Panc1 (cell line): ENCODE data around the gene TRERF1. TPM values are rescaled to one million over a fixed set of nuclear protein-coding genes. Genes with fewer than 3 reads are reported as not detected.
A peak's percentile ranks its signal among the peaks of the same experiment; 100 is the strongest.

Experiments used
- ATAC-seq: fragments of 200-7000 bp; cut with Tn5 transposase; 2 replicates; pipeline ENCODE4 v1.9.1; 2020; ENCODE audit warnings: mild to moderate bottlenecking, moderate library complexity
- BruUV-seq: library from RNA; stranded (reverse); fragments of 400-500 nt; replicated peaks from 2 replicates; lab custom pipeline; 2021; lab: Mats Ljungman, UMichigan
- CTCF ChIA-PET: fragments of 300-600 bp; sonication (Branson Sonifier 250); formaldehyde crosslinking; loops from one replicate; lab custom pipeline; 2022; ENCODE audit warnings: antibody characterized with exemption; lab: Charles Lee
- POLR2A ChIA-PET: fragments of 300-600 bp; sonication (Branson Sonifier 250); formaldehyde crosslinking; loops from one replicate; lab custom pipeline; 2022; ENCODE audit warnings: antibody characterized with exemption; lab: Charles Lee
- DNase-seq: peaks from one replicate; pipeline ENCODE4 v3.0.0-alpha.2; 2010; ENCODE audit warnings: low read depth, low spot score
- H3K27ac ChIP-seq: 2 replicates; pipeline ENCODE4 v1.5.1; 2011; ENCODE audit warnings: mild to moderate bottlenecking, low read length, inconsistent platforms
- H3K27me3 ChIP-seq: fragments of 200-500 bp; sonication (Bioruptor generic); 2 replicates; pipeline ENCODE4 v1.6.0; 2014; ENCODE audit warnings: low read length, inconsistent platforms; ENCODE audit not compliant: control insufficient read depth, insufficient read depth
- H3K36me3 ChIP-seq: fragments of 200-500 bp; sonication (Bioruptor generic); 2 replicates; pipeline ENCODE4 v1.5.1; 2014; ENCODE audit warnings: inconsistent platforms, mild to moderate bottlenecking, low read length, moderate library complexity; ENCODE audit not compliant: control insufficient read depth, insufficient read depth
- H3K4me1 ChIP-seq: 2 replicates; pipeline ENCODE4 v1.5.1; 2011; ENCODE audit warnings: inconsistent platforms, mild to moderate bottlenecking, low read length, moderate library complexity; ENCODE audit not compliant: control insufficient read depth, insufficient read depth
- H3K4me3 ChIP-seq, 2 experiments: 2 replicates each; pipeline ENCODE4 v1.5.1; 2011 to 2012; ENCODE audit warnings: low read depth in 2 of 2, low read length in 2 of 2, mild to moderate bottlenecking in 2 of 2, inconsistent platforms in 1 of 2, moderate library complexity in 1 of 2
- H3K9me3 ChIP-seq: fragments of 200-500 bp; sonication (Bioruptor generic); 2 replicates; pipeline ENCODE4 v1.5.1; 2014; ENCODE audit warnings: low read depth, mild to moderate bottlenecking, inconsistent platforms, low read length, moderate library complexity; ENCODE audit not compliant: control insufficient read depth, insufficient read depth
- POLR2AphosphoS5 ChIP-seq: IDR thresholded peaks from 2 replicates; pipeline ENCODE4 v1.6.1; 2012; ENCODE audit warnings: mild to moderate bottlenecking, low read depth, low read length, moderate library complexity
- SIN3A ChIP-seq: IDR thresholded peaks from 2 replicates; pipeline ENCODE4 v1.6.1; 2012; ENCODE audit warnings: low read depth, mild to moderate bottlenecking, low read length, moderate library complexity, borderline replicate concordance; ENCODE audit not compliant: insufficient read depth
- TCF7L2 ChIP-seq: IDR thresholded peaks from 2 replicates; pipeline ENCODE4 v1.6.1; 2011; ENCODE audit warnings: mild to moderate bottlenecking, low read depth, low read length, inconsistent platforms
- in situ Hi-C: cut with HindIII; loops from 2 replicates; pipeline ENCODE4 v1.10.0; 2016; ENCODE audit warnings: low sequenced_read_pairs, low pct_unique_long_range_greater_than_20kb
- intact Hi-C: fragments of 100-400 bp; cut with micrococcal nuclease; formaldehyde crosslinking; loops from one replicate; pipeline ENCODE4 v1.10.0; 2022; ENCODE audit not compliant: unreplicated experiment
- total RNA-seq: library from RNA; stranded (reverse); gene quantifications from one replicate; pipeline ENCODE4 v1.2.1, GENCODE V29; 2021; ENCODE audit not compliant: unreplicated experiment
- TF ChIP-seq, protein P1 (sequence below): fragments of 450-650 bp; IDR thresholded peaks from 2 replicates; pipeline ENCODE4 v1.5.1; 2017; ENCODE audit warnings: mild to moderate bottlenecking
- TF ChIP-seq, protein P2 (sequence below), 2 experiments: IDR thresholded peaks; 2 replicates each; pipeline ENCODE4 v1.6.1; 2011 to 2012; ENCODE audit warnings: low read depth in 2 of 2, control low read depth in 1 of 2, low read length in 1 of 2, mild to moderate bottlenecking in 1 of 2, moderate library complexity in 1 of 2; ENCODE audit not compliant: insufficient read depth in 1 of 2

The TRERF1 gene
- total RNA-seq, 1 experiment from 2014 or later = 30.6 TPM

DNA sequence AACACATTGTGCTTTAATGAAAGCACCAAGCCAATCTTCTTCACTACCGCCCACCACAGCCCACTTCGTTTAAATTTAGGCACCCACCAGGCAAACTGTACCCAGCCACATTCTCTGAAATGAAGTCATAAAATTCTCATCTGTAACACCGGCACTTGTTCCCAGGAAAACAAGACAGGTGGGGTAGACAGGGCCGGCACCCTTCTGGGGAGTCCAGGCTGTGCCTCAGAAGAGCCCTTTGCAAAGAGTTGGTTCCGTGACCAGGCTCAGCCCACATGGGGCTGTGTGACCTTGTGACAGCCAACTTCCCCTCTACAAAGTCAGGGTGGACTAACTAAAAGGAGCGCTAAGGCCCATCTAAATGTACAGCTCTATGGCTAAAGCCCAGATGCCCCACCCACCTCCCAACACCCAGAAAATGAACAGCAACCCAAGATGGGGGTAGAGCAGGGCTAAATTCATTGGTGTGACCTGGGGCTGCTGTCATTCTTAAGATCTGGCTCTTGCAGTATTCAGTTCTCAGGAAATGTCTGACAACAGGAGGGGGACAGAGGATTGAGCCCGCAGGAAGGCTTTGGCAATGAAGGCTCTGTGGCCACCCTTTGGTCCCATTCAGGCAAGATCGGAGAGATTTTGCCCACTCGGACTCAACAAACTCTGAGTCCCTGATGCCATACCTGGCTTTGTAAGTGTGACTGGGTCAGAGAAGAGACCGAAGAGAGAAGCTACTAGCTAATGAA, 56.7 kb downstream of the TRERF1 start:
- intact Hi-C loops = no loop called here
- H3K27me3 ChIP-seq = no peaks in the 10 kb centered on the region
- no peaks in the 10 kb centered on the region for H3K36me3 ChIP-seq
- in situ Hi-C loops = no loop called here
- peaks cover 21% of the 10 kb centered on the region for H3K4me1 ChIP-seq
- DNase-seq (no peak), ATAC-seq (no peak)
- no TSS peak for BruUV-seq
- H3K9me3 ChIP-seq = no peaks in the 10 kb centered on the region
- CTCF ChIA-PET = interaction anchor here (1.4 kb wide), 1 partner anchor 152 kb away, joined by 4 read pairs; no protein-coding TSS in a partner anchor
- TF ChIP-seq SIN3A = no peak
- TF ChIP-seq, protein P1, sequence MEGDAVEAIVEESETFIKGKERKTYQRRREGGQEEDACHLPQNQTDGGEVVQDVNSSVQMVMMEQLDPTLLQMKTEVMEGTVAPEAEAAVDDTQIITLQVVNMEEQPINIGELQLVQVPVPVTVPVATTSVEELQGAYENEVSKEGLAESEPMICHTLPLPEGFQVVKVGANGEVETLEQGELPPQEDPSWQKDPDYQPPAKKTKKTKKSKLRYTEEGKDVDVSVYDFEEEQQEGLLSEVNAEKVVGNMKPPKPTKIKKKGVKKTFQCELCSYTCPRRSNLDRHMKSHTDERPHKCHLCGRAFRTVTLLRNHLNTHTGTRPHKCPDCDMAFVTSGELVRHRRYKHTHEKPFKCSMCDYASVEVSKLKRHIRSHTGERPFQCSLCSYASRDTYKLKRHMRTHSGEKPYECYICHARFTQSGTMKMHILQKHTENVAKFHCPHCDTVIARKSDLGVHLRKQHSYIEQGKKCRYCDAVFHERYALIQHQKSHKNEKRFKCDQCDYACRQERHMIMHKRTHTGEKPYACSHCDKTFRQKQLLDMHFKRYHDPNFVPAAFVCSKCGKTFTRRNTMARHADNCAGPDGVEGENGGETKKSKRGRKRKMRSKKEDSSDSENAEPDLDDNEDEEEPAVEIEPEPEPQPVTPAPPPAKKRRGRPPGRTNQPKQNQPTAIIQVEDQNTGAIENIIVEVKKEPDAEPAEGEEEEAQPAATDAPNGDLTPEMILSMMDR = no peak
- TF ChIP-seq, protein P2, sequence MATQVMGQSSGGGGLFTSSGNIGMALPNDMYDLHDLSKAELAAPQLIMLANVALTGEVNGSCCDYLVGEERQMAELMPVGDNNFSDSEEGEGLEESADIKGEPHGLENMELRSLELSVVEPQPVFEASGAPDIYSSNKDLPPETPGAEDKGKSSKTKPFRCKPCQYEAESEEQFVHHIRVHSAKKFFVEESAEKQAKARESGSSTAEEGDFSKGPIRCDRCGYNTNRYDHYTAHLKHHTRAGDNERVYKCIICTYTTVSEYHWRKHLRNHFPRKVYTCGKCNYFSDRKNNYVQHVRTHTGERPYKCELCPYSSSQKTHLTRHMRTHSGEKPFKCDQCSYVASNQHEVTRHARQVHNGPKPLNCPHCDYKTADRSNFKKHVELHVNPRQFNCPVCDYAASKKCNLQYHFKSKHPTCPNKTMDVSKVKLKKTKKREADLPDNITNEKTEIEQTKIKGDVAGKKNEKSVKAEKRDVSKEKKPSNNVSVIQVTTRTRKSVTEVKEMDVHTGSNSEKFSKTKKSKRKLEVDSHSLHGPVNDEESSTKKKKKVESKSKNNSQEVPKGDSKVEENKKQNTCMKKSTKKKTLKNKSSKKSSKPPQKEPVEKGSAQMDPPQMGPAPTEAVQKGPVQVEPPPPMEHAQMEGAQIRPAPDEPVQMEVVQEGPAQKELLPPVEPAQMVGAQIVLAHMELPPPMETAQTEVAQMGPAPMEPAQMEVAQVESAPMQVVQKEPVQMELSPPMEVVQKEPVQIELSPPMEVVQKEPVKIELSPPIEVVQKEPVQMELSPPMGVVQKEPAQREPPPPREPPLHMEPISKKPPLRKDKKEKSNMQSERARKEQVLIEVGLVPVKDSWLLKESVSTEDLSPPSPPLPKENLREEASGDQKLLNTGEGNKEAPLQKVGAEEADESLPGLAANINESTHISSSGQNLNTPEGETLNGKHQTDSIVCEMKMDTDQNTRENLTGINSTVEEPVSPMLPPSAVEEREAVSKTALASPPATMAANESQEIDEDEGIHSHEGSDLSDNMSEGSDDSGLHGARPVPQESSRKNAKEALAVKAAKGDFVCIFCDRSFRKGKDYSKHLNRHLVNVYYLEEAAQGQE (IDR thresholded peaks at IDR 0.05; ENCODE audit: insufficient read depth in 1 of 2, low read depth in 2 of 2, low read length in 1 of 2) = no peak
- TF ChIP-seq TCF7L2 = no peak
- H3K27ac ChIP-seq = no peak overlapping the region
- H3K4me3 ChIP-seq = no peak overlapping the region
- POLR2A ChIA-PET = no interaction called here

DNA sequence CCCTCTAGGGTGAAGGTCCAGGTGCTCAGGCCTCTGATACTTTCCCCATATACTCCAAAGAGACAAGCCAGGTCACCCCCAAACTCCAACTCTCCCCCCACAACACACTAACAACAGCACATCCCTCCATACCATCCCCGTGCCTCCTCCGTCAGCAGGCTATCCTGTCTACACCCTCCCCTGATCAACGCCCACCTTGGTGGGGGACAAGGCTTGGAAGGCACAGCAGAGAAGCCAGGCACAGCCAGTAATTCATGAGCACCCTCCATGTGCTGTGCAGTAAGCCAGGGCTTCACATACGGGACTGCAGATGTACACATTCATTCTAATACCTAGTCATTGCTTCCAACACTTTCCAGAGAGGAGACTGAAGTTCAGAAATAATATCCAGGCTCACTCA, 57.6 kb downstream of the TRERF1 start:
- peak overlapping the region; percentile 6; the same call in 1 of the 2 replicates for H3K27ac ChIP-seq
- H3K4me3 ChIP-seq = no peak overlapping the region
- TF ChIP-seq SIN3A (no peak), POLR2AphosphoS5 (no peak), TCF7L2 (no peak)
- TF ChIP-seq, protein P2 (IDR thresholded peaks at IDR 0.05; ENCODE audit: insufficient read depth in 1 of 2, low read depth in 2 of 2, low read length in 1 of 2) = no peak
- TF ChIP-seq, protein P1 = no peak
- ChIA-PET CTCF (no interaction called here), POLR2A (no interaction called here)
- H3K4me1 ChIP-seq = peaks cover 21% of the 10 kb centered on the region
- intact Hi-C loops (no loop called here), in situ Hi-C loops (no loop called here)
- H3K9me3 ChIP-seq = no peaks in the 10 kb centered on the region
- no peaks in the 10 kb centered on the region for H3K27me3 ChIP-seq
- no peaks in the 10 kb centered on the region for H3K36me3 ChIP-seq
- no TSS peak for BruUV-seq
- DNase-seq = no peak
- no peak for ATAC-seq
